GM19238 (cell line): ENCODE results near the gene HPCAL1.
A peak's percentile ranks its signal among the peaks of the same experiment; 100 is the strongest.

Source experiments
- DNase-seq: peaks from one replicate; pipeline ENCODE4 v3.0.0; 2011; ENCODE audit warnings: low spot score; ENCODE audit not compliant: insufficient read length

The HPCAL1 gene

DNA sequence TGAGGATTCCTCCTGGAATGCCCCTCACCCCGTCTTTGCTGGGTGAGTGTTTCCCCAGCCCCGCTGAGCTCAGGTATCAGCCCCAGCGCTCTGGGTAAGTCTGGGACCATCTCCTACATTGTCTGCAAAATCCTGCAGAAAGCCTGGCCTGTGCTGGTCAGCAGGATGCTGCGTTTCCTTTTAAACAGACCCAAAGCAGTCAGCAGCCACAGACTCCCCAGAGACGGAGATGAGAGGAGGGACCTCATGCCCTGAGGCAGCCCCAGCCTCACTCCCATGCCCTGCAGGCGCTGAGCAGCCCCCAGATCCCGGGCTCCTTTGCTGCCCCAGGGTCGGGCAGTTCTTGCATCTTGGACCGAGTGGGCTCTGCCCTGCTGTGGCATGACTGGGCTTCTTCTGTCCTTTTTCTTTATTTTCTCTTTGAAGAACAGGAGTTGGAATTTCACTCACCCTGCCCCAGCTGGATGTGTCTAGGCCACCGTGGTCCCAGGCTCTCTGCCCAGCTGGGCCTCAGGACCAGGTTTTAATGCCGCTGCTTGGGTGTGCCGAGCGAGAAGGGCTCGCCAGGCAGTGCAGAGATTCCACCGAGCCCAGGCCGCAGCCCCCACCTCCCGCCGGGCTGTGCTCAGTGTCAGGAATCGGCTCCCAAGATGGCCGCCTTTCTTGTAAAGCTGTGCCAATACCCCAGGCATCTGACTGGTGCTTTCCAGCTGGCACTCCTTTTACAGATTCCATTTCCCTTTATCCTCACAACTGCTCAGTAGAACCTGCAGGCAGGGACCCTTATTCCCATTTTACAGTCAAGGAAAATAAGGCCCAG is 101.8 kb downstream of the HPCAL1 start:
- no peak for DNase-seq

DNA sequence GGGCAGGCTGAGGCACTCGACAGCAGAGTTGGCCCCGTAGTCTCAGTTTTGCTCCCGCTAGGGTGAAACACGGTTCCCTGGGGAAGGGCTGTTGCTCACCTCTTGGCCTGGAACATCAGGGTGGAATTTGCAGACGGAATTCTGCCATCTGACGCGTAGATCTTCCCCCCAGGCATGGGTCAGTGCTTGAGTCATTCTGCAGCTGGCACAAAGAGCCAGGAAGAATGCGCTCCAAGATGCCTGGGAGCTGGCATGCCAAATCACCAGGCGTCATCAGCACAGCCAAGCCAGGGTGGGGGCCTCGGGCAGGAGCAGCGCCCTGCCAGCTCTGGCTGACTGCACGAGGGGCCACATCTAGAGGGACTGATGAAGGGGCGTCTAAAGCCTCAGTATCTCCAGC is 102.7 kb downstream of the HPCAL1 start:
- DNase-seq, result no peak

DNA sequence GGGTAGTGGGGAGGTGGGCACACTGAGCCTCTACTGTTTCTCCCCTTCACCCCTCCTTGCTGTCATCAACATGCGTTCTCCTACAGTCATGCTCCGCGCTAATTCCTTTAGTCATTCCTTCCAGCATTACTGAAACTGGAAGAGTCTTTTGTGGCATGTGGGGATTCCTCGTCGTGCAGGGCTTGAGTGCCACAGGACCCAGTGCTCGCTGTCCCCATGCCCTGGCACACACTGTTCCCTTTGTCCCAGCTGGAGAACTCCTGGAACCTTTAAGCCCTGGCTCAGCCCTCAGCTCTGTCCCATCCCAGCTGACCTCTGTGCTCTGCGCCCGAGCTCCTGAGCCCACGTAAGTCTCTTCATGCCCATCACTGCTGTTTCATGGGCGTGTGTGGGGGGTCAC is 103.3 kb downstream of the HPCAL1 start:
- DNase-seq, result no peak

DNA sequence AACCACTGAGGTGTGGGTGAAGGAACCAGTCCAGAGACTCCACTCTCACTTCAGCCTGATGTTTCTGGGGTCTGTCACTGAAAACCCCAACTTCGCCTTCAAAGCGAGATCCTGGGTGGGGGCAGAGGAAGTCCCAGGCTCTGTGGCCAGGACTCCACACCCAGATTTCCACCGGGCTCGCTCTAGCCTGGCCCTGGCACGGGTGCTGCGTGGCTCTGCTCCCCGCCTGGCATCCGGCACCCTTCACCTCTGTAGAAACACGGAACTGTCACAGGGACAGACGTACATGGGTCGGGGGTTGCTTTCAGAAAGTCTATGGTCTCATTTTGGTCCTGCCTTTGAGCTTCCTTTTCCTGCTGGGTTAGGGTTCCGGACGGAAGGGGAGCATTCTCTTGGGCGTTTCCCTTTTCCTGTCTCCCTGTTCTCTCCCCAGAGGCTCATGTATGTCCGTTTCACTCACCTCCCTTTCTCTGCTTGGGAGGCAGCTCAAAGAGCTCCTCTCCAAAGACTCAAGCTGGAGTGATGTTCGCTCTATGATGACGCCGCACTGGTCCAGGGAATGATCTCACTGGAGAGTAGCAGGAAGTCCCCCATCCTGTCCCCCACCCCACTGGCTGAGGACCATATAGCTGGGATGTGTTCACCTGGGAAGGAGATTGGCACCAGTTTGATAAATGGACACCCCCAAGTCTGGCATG is 103.9 kb downstream of the HPCAL1 start:
- no peak for DNase-seq

DNA sequence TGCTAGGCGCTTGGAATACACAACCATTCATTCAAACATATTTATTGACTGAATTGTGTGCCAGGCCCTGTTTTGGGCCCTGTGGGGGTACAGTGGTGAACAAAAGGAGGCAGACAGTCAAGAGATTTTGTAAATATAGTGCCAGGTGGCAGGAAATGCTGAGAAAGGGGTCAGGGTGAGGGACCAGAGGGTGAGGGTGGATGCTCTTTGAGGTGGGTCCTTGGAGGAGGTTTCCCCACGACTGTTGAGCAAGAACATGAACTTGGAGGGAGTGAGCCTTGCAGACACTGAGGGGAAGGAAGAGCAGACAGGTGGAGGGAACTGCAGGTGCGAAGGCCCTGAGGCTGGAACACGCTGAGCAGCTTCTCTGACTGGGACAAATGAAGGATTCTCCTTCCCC is 104.7 kb downstream of the HPCAL1 start:
- no peak for DNase-seq

DNA sequence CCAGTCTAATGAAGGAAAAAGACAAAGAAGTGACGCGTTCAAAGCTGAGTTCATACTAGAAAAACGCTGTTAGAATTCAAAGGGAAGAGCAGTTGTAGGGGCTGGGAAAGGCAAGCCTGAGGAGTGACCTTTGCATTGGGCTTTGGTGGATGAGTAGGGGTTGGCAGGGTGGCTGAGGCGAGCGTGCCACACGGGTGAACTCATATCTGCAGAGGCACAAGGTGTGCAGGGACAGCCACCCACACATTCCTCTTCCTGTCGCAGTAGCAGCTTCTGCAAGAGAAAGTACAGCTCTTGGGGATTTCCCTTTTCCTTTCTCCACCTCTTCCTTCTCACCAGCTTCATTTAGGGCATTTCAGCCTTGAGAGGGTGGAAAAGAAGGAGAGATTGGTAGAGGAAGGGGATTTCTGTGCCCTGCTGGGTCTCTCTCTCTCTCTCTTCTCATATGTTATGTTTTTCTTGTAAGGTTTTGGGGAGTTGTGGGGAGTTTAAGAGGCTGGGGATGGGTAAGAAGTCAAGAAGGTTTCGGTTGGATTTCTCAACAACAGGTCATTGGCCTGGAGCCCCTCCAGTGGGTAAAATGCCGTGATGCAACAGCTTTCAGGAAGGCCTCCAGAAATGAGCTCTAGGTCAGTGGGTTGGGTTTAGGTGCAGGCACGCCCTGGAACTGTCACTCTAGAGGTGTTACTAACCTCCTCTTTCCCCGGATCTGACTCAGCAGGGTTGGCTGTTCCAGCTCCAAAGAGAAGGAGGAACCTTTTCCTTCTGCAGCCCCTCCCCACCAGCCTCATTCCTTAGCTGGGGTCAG is 105.3 kb downstream of the HPCAL1 start:
- DNase-seq, result peak; percentile 53

DNA sequence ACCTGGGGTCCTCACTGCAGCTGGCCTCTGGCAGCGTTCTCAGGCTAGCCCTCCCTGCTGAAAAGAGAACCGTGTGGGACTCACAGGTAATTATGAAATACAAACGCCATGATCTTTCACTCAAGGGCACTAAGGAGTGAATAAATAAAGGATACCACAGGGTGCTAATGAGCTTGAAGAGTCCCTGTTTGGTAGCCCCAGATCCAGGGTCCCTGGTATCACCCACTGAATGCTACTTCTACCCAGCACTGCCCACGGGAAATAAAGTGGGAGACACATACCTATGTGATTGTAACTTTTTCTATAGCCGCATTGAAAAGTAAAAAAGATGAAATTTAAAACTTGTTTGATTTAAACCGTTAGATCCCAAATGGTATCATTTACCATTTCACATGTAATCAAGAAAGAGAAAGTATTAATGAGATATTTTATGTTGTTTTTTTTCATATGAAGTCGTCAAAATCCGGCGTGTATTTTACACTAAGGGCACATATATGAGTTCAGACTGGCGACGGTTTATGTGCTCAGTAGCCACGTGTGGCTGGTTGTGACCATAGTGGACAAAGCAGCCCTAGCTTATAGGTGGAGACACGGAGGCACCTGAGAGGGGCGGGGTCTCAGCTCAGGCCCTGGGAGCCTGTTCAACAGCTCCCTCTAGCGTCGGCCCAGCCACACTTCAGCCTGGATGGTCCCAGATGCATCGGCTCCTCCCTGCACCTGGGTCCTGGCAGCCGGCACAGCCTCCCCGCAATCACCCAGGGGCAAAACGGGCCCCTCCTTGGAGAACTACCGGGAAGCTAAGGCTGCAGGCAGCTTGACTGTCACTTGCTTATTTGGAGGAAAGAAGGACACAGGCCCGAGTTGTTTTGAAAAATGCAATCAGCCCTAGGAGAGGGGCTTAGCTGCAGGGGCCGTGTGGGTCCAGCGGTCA is 106.2 kb downstream of the HPCAL1 start:
- peak; percentile 89 for DNase-seq

DNA sequence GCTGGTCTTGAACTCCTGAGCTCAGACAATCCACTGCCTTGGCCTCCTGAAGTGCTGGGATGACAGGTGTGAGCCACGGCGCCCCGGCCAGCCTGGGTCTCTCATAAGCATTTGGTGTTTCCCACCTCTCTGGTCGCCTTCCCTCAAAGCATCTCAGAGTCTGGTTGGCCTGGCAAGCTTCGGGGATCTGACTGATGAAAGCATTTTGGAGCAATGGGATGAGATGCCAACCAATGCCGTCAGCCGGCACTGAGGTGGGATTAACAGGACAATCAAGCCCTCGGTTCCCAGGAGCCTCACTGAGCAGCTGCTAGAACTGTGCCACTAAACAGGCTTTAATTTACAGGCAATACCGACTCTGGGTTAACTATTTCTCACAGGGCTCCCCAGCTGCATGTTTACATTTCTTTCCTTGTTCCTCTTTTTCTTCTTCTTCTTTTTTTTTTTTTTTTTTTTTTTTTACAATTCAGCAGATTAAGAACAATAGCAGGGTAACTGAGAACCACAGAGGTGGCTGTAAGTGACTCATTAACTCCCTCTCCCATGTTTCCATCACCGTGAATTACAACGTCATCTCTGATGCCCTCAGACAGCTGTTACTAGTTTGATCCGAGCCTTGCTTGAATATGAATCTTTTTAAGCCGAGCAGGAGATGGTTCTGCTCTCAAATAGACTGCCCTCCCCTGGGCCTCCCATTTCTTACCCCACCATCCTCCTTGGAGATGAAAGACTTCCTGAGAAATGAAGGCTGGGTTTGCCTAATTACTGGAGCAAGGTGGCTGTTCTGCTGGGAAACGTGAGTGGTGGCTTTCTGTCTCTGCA is 107.5 kb downstream of the HPCAL1 start:
- peak; percentile 50 for DNase-seq

DNA sequence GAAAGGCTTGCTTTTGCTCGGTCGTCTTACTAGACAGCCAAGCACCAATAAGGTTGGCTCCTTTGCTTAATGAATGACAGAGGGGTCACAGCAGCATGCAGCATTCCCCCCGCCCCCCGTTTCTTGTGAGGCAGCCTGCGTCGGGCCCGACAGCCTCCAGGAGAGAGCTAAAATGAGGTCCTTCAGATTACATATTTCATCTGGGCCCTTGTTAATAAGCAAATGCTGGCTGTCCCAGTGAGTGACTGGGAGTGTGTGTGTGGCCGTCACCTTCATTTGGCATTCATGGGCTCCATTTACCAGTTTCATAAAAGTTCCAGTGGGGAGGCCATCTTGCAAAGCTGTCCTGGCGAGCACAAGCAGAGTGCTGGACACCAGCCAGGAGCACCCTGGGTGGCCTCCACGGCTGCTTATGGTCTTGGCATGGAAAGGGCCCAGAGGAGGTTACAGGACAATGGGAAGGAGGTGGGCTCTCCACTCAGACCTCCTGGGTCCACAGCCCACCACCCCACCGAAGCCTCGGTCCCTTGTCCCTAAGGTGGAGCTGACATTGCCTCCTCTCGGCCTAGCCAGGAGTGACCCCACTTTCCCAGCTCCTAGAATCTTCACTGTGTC is 108.2 kb downstream of the HPCAL1 start:
- no peak for DNase-seq

DNA sequence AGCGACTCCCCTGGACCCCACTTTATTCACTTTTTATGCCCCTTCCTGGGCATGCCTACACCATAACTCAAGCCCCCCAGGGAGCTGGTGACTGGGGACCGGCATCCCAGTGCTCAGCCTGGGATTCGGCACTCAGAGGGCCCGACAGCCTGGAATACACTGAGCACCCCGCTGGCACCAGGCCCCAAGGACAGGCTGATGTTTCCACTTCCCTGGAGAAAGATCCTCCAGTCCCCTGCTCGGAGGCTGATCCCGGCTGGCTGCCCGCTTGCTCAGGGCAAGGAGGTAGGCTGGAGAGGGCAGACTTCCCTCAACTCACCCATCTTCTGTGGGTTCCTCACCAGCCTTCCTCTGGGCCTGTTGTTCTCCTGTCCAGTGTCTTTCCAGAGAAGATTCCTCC is 108.9 kb downstream of the HPCAL1 start:
- DNase-seq, result no peak

DNA sequence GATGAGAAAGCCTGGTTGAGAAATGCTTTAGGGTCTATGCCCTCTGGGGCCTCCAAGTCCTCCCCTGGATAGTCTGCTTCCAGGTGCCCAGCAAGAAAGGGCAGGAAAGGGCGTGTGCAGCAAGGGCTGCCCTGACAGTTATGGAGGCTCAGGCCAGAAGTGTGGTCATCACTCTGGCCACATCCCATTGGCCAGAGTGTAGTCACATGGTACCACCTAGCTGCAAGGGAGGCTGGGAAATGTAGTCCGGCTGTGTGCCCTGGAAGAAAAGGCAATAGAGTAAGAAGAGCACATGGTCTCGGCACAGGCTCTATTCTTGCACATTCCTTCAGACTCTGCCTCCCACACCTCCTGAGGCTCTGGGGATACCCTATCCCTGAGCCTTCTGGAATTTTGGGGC is 109.7 kb downstream of the HPCAL1 start:
- DNase-seq, result no peak

DNA sequence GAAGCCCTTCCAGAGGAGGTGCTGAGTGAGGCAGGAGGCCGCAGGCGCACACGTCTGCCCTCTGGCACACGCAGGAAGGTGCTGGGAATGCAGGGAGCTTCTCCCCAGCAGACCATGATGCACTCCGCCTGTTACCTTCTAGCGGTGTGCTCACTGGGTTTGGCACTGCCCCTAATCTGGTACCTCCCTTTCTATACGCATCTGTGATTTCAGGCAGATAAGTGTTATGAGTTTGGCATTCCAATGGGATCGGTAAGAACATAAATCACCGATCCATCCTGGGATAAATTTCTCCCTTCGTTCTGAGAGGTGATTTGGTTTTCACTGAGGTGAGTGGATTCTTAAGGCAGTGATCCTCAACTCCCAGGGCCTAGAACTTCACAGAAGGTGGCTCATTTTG is 110.8 kb downstream of the HPCAL1 start:
- DNase-seq, result no peak

DNA sequence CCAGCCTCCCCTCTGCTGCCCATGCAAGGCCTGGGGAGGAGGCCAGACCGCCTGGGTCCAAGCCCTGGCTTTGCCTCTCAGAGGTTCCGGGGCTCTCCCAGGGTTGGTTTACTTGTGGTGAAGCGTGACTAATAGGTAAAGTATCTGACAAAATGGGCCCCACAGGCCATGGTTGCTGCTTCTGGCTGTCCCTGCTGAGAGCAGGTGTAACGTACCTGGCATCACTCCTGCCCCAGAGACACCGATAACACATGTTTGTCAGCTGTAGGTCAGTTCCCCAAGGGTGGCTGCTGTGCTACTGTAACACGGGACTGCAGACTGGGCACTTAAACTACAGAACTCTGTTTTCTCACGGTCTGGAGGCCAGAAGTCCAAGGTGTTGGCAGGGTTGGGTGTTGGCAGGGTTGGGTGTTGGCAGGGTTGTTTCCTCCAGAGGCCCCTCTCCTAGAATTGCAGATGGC is 111.3 kb downstream of the HPCAL1 start:
- DNase-seq, result no peak

DNA sequence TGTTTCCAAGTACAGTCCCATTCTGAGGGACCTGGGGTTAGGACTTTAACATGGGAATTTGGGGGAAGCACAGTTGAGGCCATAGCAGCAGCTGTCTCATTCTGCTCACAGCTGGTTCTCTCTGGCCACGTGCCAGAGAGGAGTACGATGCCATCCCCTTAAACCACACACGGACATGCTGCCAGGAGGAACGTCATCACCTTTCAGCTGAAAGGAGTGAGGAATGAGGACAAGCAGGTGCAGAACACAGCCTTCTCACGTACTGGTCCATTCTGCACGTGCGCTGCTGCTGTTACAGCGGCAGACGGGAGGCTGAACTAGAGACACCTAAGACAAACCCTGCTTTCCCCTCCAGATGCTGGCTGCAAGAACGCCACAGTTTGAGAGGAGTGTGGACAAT is 111.9 kb downstream of the HPCAL1 start:
- DNase-seq, result no peak

DNA sequence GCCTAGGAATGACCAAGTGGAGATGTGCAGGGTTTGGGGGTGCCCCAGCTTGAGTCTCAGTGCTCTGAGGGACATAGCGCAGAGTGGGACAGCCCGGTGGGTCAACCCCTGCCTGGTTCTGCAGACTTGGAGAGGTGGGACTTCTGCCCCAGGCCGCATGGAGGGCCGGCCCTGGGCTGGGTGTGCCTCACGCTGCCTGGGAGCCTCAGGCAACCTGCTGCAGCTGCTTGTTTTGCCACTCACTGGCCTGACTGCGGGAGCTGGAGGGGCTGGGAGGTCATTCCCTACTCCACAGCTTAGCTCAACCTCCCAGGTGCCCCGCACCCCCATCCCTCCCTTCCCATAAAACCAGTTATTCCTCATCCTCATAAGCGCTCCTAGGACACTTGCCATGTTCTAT is 112.3 kb downstream of the HPCAL1 start:
- no peak for DNase-seq

DNA sequence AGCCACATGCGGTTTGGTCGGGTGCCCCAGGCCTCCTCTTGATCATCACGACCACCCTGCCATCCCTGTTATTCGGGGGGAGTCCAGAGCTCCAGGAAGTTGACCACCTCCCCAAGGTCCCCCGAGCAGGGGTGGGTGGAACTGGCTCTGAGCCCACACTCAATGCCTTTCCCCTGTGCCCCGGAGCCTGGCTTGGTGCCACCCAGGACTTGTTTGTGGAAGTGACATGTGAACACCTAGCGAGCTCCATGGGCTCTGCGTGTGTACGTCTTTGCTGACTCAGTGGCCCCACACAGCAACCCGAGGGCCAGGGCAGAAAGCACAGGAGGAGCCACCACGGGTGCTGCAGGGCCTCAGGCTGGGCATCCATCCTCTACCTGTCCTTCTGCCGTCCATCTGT is 112.9 kb downstream of the HPCAL1 start:
- no peak for DNase-seq

DNA sequence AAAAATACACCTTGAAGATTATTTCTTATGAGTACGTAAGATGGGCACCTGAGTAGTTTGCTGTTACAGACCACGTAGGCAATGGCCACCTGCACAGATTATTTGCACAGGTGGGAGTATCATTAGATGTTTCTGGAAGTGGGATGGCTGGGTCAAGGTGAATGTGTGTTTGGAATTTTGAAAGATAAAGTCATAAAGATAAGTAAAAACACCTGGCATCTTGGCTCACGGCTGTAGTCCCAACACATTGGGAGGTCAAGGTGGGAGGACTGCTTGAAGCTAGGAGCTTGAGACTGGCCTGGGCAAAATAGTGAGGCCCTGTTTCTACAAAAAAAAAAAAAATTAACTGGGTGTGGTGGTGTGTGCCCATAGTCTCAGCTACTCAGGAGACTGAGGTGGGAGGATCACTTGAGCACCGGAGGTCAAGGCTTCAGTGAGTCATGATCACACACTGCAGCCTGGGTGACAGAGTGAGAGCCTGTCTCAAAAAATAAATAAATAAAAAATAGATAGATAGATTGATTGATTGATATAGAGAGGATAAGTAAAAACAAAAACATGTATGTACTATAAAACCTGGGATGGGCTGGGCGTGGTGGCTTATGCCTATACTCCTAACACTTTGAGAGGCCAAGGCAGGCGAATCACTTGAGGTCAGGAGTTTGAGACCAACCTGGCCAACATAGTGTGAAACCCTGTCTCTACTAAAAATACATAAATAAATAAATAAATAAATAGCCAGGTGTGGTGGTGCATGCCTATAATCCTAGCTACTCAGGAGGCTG is 115.0 kb downstream of the HPCAL1 start:
- DNase-seq, result no peak

DNA sequence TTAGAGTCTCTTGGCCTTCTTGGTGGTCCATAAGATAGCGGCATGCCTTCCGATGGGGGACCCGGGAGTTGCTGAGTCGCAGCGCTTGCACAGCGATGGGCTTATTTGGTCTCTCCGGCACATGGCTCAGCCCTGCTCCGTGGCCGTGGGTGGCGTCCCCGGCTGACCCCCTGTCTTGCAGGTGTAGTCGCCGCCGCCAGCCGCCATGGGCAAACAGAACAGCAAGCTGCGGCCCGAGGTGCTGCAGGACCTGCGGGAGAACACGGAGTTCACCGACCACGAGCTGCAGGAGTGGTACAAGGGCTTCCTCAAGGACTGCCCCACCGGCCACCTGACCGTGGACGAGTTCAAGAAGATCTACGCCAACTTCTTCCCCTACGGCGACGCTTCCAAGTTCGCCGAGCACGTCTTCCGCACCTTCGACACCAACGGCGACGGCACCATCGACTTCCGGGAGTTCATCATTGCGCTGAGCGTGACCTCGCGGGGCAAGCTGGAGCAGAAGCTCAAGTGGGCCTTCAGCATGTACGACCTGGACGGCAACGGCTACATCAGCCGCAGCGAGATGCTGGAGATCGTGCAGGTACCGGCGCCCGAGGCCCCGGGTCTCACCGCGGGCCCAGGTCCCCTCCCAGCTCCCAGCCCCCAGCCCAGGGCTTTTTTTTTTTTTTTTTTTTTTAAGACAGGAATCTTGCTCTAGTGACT is 117.0 kb downstream of the HPCAL1 start:
- no peak for DNase-seq
